Measurements from ENCODE around the gene TNNI2. TPM values are rescaled to one million over a fixed set of nuclear protein-coding genes. Genes with fewer than 3 reads are reported as not detected.

The TNNI2 gene
- total and polyA plus RNA-seq, 2 donors = 4.5 to 13.4 TPM

DNA sequence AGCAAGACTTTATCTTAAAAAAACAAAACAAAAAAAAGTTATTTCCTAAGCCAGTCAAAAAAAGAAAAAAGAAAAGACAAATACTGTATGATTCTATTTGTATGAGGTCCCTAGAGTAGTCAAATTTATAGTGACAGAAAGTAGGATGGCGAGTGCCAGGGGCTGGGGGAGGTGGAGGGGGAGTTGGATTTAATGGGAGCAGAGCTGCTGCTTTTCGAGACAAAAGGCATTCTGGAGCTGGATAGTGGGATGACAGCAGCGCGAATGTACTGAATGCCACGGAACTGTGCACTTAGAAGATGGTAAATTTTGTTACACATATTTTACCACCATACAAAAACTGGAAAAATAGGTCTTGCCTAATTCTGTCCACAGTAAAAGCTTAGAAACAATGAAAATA is 21.8 kb upstream of the TNNI2 start:
- H3K36me3 ChIP-seq (ENCODE audit: control insufficient read depth in 2 of 2, insufficient read depth in 2 of 2, low read length in 1 of 2) = no peaks in the 10 kb centered on the region
- no peak for DNase-seq (ENCODE audit: low read depth in 6 of 9, low spot score in 9 of 9)
- no peaks in the 10 kb centered on the region for H3K4me1 ChIP-seq (ENCODE audit: control insufficient read depth in 2 of 2, insufficient read depth in 2 of 2, low read length in 2 of 2)
- peaks cover 0 to 2% of the 10 kb centered on the region in 2 donors for H3K27me3 ChIP-seq (ENCODE audit: control insufficient read depth in 2 of 2, insufficient read depth in 1 of 2, low read length in 1 of 2)
- WGBS = 94% methylated on average over 5 of the region's 5 CpGs
- no peak overlapping the region for H3K4me3 ChIP-seq (ENCODE audit: low read length in 2 of 2)
- no peak overlapping the region for H3K27ac ChIP-seq (ENCODE audit: low read depth in 1 of 2, low read length in 1 of 2)
- H3K9me3 ChIP-seq (ENCODE audit: control insufficient read depth in 2 of 2, insufficient read depth in 1 of 2, low read length in 1 of 2) = peaks cover 0 to 9% of the 10 kb centered on the region in 2 donors

DNA sequence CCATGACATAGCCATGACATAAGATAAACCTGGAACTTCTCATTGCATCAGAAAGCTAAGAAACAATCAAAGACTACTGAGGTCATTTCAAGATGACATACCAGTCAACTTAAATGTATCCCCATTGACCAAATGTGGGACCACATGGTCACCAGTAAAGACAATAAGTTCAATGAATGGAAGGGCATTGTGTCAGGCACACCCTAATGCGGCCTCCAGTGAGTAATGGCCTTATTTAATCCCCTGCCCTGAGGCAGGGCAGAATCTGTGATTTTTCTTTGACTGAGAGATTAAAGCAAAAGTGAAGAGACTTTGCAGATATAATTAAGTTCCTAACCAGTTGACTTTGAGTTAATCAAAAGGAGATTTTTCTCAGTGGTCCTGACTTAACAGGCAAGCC is 21.3 kb upstream of the TNNI2 start:
- DNase-seq (ENCODE audit: low read depth in 6 of 9, low spot score in 9 of 9) = no peak
- 88% methylated on average over 1 of the region's 1 CpG for WGBS
- no peaks in the 10 kb centered on the region for H3K36me3 ChIP-seq (ENCODE audit: control insufficient read depth in 2 of 2, insufficient read depth in 2 of 2, low read length in 1 of 2)
- peaks cover 0 to 9% of the 10 kb centered on the region in 2 donors for H3K9me3 ChIP-seq (ENCODE audit: control insufficient read depth in 2 of 2, insufficient read depth in 1 of 2, low read length in 1 of 2)
- H3K4me3 ChIP-seq (ENCODE audit: low read length in 2 of 2) = no peak overlapping the region
- no peaks in the 10 kb centered on the region for H3K4me1 ChIP-seq (ENCODE audit: control insufficient read depth in 2 of 2, insufficient read depth in 2 of 2, low read length in 2 of 2)
- H3K27me3 ChIP-seq (ENCODE audit: control insufficient read depth in 2 of 2, insufficient read depth in 1 of 2, low read length in 1 of 2) = peaks cover 0 to 2% of the 10 kb centered on the region in 2 donors
- no peak overlapping the region for H3K27ac ChIP-seq (ENCODE audit: low read depth in 1 of 2, low read length in 1 of 2)

DNA sequence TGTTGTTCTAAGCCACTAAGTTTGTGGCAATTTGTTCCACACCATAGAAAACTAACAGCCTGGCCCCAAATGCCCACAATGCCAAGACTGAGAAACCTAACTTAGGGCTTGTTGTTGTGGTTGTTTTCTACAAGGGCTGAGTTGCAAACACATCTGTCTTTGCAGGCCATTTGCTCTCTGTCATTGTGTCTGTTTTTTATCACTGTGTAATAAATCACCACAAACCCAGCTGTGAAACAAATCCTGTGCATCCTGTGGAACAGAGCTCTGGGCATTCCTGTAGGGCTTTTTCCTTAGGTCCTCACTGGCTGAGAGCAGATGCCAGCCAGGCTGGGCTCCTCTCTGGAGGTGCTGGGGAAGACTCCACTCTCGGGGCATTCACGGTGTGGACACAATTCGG is 19.7 kb upstream of the TNNI2 start:
- no peaks in the 10 kb centered on the region for H3K36me3 ChIP-seq (ENCODE audit: control insufficient read depth in 2 of 2, insufficient read depth in 2 of 2, low read length in 1 of 2)
- no peak overlapping the region for H3K4me3 ChIP-seq (ENCODE audit: low read length in 2 of 2)
- H3K9me3 ChIP-seq (ENCODE audit: control insufficient read depth in 2 of 2, insufficient read depth in 1 of 2, low read length in 1 of 2) = peaks cover 0 to 9% of the 10 kb centered on the region in 2 donors
- no peak for DNase-seq (ENCODE audit: low read depth in 6 of 9, low spot score in 9 of 9)
- no peaks in the 10 kb centered on the region for H3K4me1 ChIP-seq (ENCODE audit: control insufficient read depth in 2 of 2, insufficient read depth in 2 of 2, low read length in 2 of 2)
- H3K27me3 ChIP-seq (ENCODE audit: control insufficient read depth in 2 of 2, insufficient read depth in 1 of 2, low read length in 1 of 2) = no peaks in the 10 kb centered on the region
- WGBS = 90% methylated on average over 3 of the region's 3 CpGs
- no peak overlapping the region for H3K27ac ChIP-seq (ENCODE audit: low read depth in 1 of 2, low read length in 1 of 2)

DNA sequence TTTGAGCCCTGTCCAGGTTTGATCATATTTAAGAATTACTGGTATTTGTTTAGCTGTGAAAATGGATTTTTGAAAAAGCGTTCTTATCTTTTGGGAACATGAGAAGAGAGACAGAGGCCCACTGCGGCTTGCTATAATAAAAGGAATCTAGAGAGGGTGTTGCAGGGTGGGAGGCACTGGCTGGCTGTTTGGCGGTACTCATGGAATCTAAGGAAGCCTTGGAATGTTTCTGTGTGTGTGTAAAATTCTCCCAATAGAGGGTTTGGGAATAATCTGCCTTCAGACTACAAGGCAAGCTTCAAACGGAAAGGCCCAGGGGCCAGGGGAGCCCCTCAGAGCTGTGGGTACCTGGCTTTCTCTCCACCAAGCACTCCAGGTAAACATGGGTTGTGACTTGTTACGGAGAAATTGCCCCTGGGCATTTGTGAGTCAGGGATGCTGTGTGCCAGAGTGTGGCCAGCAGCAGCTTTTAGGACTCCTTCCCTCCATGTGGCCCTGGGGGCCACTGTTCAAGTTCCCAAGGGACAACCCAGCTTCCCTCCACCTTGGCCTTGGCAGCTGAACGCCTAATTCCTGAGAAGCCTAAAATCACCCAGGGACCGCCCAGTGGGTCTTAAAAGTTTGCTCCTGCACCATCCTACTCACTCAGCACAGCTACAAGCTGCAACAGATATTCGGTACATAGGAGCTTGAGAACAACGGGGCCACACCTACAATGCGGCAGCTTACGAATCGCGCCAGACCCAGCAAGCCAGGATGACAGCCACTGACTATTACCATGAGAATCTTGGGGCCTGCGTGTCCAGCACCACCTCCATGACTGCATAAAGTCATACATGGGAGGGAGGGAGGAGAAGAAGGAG is 18.1 kb upstream of the TNNI2 start:
- no peak overlapping the region for H3K27ac ChIP-seq (ENCODE audit: low read depth in 1 of 2, low read length in 1 of 2)
- H3K36me3 ChIP-seq (ENCODE audit: control insufficient read depth in 2 of 2, insufficient read depth in 2 of 2, low read length in 1 of 2) = no peaks in the 10 kb centered on the region
- H3K4me3 ChIP-seq (ENCODE audit: low read length in 2 of 2) = no peak overlapping the region
- H3K9me3 ChIP-seq (ENCODE audit: control insufficient read depth in 2 of 2, insufficient read depth in 1 of 2, low read length in 1 of 2) = peaks cover 0 to 9% of the 10 kb centered on the region in 2 donors
- no peaks in the 10 kb centered on the region for H3K4me1 ChIP-seq (ENCODE audit: control insufficient read depth in 2 of 2, insufficient read depth in 2 of 2, low read length in 2 of 2)
- 96% methylated on average over 14 of the region's 14 CpGs for WGBS
- DNase-seq (ENCODE audit: low read depth in 6 of 9, low spot score in 9 of 9) = no peak
- H3K27me3 ChIP-seq (ENCODE audit: control insufficient read depth in 2 of 2, insufficient read depth in 1 of 2, low read length in 1 of 2) = no peaks in the 10 kb centered on the region

DNA sequence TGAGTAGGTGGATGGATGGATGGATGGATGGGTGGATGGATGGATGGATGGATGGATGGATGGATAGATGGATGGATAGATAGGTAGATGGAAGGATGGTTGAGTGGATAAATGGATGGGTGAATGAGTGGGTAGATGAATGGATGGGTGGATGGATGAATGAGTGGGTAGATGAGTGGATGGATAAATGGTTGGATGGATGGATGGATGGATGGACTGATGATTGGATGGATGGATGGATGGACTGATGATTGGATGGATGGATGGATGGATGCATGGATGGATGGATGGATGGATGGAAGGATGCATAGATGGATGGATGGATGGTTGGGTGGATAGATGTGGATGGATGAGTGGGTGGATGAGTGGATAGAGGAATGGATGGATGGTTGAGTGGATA is 17.2 kb upstream of the TNNI2 start:
- Histone ChIP-seq H3K27ac (ENCODE audit: low read depth in 1 of 2, low read length in 1 of 2) (no peak overlapping the region), H3K36me3 (ENCODE audit: control insufficient read depth in 2 of 2, insufficient read depth in 2 of 2, low read length in 1 of 2) (no peaks in the 10 kb centered on the region), H3K27me3 (ENCODE audit: control insufficient read depth in 2 of 2, insufficient read depth in 1 of 2, low read length in 1 of 2) (no peaks in the 10 kb centered on the region), H3K4me3 (ENCODE audit: low read length in 2 of 2) (no peak overlapping the region), H3K4me1 (ENCODE audit: control insufficient read depth in 2 of 2, insufficient read depth in 2 of 2, low read length in 2 of 2) (no peaks in the 10 kb centered on the region), H3K9me3 (ENCODE audit: control insufficient read depth in 2 of 2, insufficient read depth in 1 of 2, low read length in 1 of 2) (peaks cover 0 to 9% of the 10 kb centered on the region in 2 donors)
- no peak for DNase-seq (ENCODE audit: low read depth in 6 of 9, low spot score in 9 of 9)

DNA sequence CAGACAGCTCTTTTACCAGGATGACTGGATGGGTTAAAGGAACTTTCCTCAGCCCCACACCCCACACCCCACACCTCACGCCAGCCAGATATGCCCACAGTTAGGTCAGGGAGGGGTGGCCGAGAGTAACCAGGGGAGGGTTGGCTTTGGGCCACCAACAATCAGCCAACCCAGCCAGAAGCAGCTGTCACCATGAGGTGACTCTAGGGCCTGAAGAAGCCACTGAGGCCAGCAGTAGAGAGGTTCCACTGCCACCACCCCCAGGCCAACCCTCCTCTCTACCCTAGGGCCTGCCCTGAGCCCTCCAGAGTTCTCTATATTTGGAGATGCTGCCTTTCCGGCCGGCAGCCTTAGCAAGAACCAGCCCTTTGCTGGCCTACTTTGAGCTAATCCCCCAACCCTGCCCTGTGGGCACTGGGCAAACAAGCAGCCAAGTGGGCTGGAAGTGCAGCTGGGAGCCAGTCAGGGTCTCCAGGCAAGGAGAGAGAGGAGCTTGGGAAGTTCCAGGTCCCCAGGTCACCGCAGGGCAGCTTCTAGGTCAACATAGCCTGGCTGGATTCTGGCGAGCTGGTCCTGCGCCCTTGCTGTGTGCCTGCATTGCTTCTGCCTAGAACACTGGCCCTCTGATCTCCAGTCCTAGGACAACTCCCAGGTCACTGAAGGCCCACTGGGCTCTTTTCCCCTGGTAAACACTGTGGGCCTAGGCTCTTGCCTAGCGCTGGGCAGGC is 16.0 kb upstream of the TNNI2 start:
- Histone ChIP-seq H3K27ac (ENCODE audit: low read depth in 1 of 2, low read length in 1 of 2) (no peak overlapping the region), H3K36me3 (ENCODE audit: control insufficient read depth in 2 of 2, insufficient read depth in 2 of 2, low read length in 1 of 2) (no peaks in the 10 kb centered on the region), H3K9me3 (ENCODE audit: control insufficient read depth in 2 of 2, insufficient read depth in 1 of 2, low read length in 1 of 2) (peaks cover 0 to 9% of the 10 kb centered on the region in 2 donors), H3K27me3 (ENCODE audit: control insufficient read depth in 2 of 2, insufficient read depth in 1 of 2, low read length in 1 of 2) (no peaks in the 10 kb centered on the region), H3K4me1 (ENCODE audit: control insufficient read depth in 2 of 2, insufficient read depth in 2 of 2, low read length in 2 of 2) (no peaks in the 10 kb centered on the region), H3K4me3 (ENCODE audit: low read length in 2 of 2) (no peak overlapping the region)
- WGBS = 97% methylated on average over 8 of the region's 8 CpGs
- no peak for DNase-seq (ENCODE audit: low read depth in 6 of 9, low spot score in 9 of 9)

DNA sequence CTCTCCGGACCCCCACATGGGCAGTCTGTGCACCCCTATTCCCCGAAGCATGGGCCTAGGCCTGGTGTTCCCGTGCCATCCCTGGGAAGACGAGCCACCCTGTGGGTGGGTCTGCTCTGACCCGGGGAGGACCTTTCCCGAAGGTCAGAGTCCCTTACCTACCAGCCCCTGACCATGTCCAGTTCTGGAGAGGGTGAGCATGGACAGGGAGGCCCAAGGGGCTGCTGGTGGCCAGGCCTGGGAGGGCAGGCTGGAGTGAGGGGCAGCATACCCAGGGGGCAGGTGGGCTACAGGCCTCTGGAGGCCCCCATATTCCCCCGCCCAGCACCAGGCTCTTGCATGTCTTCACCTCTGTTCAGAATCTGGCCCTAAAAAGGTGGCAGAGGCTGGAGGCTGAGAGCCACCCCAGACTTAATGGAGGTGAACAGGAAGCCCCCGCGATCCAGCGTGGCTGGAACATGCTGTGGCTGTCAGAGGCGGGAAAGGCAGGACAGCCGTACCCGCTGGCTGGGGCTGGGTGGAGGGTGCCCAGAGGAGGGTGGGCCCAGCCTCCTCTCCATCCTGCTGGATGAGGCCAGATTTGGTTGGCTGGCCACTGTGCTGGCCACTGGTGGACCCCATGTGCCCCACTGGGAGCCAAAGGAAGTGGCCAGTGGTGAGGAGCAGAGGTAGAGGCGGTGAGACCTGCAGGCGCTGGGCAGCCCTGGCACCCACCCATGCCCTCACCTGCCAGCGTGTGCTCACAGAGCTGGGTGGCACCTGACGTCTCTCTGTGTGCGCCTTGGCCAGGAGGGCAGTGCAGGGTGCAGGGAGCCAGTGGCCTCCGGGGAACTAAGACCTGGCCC is 15.2 kb upstream of the TNNI2 start:
- DNase-seq (ENCODE audit: low read depth in 6 of 9, low spot score in 9 of 9) = no peak
- H3K27ac ChIP-seq (ENCODE audit: low read depth in 1 of 2, low read length in 1 of 2) = no peak overlapping the region
- H3K9me3 ChIP-seq (ENCODE audit: control insufficient read depth in 2 of 2, insufficient read depth in 1 of 2, low read length in 1 of 2) = peaks cover 0 to 6% of the 10 kb centered on the region in 2 donors
- no peaks in the 10 kb centered on the region for H3K36me3 ChIP-seq (ENCODE audit: control insufficient read depth in 2 of 2, insufficient read depth in 2 of 2, low read length in 1 of 2)
- 95% methylated on average over 19 of the region's 19 CpGs for WGBS
- no peak overlapping the region for H3K4me3 ChIP-seq (ENCODE audit: low read length in 2 of 2)
- H3K27me3 ChIP-seq (ENCODE audit: control insufficient read depth in 2 of 2, insufficient read depth in 1 of 2, low read length in 1 of 2) = no peaks in the 10 kb centered on the region
- no peaks in the 10 kb centered on the region for H3K4me1 ChIP-seq (ENCODE audit: control insufficient read depth in 2 of 2, insufficient read depth in 2 of 2, low read length in 2 of 2)

DNA sequence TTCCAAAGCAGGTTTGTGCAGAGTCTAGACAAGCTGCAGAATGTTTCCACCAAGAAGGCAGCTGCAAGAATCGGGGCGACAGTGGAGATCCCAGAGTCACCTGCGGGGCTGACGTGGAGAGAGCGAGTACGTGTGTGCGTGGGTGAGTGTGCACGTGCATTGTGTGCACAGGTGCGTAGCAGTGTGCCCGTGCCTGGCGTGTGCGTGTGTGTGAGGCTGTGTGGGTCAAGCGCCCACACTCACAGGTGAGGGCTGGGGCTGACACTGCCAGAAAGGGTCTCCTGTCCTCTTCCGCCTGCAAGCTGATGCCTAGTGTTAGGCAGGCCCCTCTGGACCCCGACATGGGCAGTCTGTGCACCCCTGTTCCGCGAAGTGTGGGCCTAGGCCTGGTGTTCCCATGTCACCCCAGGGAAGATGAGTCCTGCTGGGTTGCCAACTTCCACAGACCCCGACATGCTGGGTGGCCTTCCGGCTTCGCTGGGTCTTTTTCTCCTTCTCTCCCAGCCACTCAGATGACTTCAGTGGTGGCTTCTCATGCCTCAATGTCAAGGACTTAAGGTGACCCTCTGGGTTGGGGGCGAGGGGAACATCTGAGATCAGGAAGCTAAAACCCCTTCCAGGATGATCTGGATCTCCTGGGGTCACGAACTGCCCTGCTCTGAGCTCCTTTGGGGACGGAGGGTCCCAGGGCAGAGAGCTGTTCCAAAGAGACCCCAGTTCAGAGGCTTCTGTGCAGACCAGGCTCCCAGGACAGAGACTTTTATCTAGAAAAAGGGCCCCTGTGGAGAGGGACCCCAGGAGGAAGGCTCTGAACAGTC is 14.4 kb upstream of the TNNI2 start:
- no peak for DNase-seq (ENCODE audit: low read depth in 6 of 9, low spot score in 9 of 9)
- Histone ChIP-seq H3K27ac (ENCODE audit: low read depth in 1 of 2, low read length in 1 of 2) (no peak overlapping the region), H3K9me3 (ENCODE audit: control insufficient read depth in 2 of 2, insufficient read depth in 1 of 2, low read length in 1 of 2) (peaks cover 0 to under 1% of the 10 kb centered on the region in 2 donors), H3K36me3 (ENCODE audit: control insufficient read depth in 2 of 2, insufficient read depth in 2 of 2, low read length in 1 of 2) (no peaks in the 10 kb centered on the region), H3K27me3 (ENCODE audit: control insufficient read depth in 2 of 2, insufficient read depth in 1 of 2, low read length in 1 of 2) (peaks cover 0 to 4% of the 10 kb centered on the region in 2 donors), H3K4me1 (ENCODE audit: control insufficient read depth in 2 of 2, insufficient read depth in 2 of 2, low read length in 2 of 2) (no peaks in the 10 kb centered on the region), H3K4me3 (ENCODE audit: low read length in 2 of 2) (no peak overlapping the region)
- WGBS = 96% methylated on average over 23 of the region's 23 CpGs
